NCI-H526 treated with DMSO at 0.1 percent for 48 hours (cell line): ENCODE measurements around the gene C12orf60.
A peak's percentile ranks its signal among the peaks of the same experiment; 100 is the strongest.

Experiments used
- DNase-seq: peaks from one replicate; lab custom pipeline; 2025; lab: John Stamatoyannopoulos, UW

C12orf60 gene

DNA sequence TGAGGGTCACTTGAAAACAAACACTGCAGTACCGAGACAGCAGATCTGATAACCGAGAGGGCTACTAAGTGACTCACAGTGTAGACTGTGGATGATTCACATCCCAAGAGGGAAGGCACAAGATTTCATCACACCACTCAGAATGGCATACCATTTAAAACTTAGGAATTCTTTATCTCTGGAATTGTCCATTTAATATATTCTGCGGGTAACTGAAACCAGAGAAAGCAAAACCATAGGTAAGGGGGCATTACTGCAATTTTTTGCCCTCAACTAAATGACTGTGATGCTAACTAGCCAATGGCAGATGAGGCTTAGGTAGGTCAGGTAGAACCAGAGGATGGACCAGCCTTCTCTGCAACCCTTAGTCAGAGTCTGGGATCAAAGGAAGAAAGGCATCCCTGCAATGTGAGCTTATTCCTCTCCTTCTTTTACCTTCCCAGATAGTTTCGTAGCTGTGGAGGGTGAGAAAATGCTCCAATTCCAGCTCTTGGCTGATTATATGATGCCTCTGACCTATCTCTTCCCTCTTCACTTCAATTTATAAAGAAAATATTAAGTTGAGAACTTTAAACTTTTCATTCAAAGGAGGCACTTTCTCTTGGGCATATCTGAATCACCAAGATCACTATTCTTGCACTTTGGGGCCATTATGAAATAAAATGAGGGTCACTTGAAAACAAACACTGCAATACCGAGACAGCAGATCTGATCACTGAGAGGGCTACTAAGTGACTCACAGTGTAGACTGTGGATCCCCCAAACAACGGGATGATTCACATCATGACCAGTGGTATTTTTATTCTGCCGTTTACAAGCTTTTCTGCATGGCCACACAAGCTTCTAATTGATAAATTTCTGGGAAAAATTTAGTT is 33.1 kb downstream of the C12orf60 start:
- DNase-seq = no peak

GRCh38 chr12:14839262-14839661 is 35.8 kb downstream of the C12orf60 start:
- DNase-seq = no peak

DNA sequence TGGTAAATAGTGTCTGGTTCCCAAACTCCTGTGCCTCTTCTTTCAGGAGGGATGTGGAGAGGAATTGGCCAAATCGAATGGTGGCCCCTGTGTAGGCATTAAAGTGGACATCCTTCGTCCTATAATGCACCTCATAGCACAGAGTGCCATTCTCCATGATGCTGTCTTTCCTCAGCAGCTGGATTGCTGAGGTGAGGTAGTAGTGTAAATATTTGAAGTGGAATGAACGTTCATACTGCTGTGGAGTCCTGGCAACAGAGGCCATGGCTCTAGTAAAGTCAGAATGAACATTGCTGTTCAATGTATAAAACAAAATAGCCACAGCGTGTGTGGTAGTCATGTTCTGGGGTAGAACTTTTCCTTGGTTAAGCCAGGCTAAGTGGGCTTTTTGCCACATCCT is 37.1 kb downstream of the C12orf60 start:
- DNase-seq = no peak

GRCh38 chr12:14841761-14842160 is 38.3 kb downstream of the C12orf60 start:
- DNase-seq = no peak

- DNase-seq = no peak
Measured at GRCh38 chr12:14842315-14842714, 38.8 kb downstream of the C12orf60 start.

DNA sequence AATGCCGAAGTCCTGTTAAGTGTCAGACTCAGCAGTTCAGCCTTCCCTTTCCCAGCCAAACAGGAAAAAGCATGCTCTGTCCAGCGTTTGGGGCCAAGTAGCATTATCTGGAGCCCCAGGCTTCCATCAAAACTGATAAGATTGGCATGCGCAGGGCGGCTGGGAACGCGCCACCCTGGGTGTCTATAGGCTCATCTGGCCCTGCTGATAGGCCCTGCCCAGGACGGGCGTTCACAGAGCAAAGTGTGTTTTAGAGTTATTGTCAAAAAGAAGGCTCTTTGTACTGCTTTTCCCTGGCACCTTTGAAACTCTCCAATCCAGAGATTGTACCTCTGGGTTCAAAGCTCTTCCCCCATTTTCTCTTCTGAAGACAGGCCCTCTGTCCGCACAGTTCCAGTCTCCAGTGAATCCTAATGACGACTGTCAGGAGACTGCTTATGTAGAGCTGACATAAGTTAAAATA is 40.0 kb downstream of the C12orf60 start, which contains the start of gene ART4:
Gene ART4, minus strand, starts transcription at position 102 of the 463 bp plus-strand sequence. CDS start 413 bp downstream, outside the sequence.
- no peak for DNase-seq

- no peak for DNase-seq
Measured at GRCh38 chr12:14844401-14844800, 40.9 kb downstream of the C12orf60 start.

DNA sequence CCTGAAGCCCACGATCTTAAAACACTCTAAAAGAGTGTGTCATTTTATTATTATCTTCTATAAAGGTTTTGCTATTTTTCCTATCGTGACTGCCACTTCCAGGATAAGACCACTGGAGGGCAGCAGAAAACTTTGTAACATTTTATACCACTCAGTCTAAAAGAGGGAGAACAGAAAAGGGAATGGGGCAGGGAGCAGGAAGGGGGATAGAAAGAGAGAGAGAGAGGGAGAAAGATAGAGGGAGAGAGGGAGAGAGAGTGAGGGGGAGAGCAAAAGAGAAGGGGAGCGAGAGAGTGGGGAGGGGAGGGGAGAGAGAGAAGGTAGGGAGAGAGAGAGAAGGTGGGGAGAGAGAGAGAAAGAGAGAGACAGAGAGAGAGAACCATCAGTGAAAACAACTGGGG is 41.9 kb downstream of the C12orf60 start:
- peak; percentile 17 for DNase-seq

GRCh38 chr12:14846042-14846587 is 42.6 kb downstream of the C12orf60 start:
- no peak for DNase-seq

DNA sequence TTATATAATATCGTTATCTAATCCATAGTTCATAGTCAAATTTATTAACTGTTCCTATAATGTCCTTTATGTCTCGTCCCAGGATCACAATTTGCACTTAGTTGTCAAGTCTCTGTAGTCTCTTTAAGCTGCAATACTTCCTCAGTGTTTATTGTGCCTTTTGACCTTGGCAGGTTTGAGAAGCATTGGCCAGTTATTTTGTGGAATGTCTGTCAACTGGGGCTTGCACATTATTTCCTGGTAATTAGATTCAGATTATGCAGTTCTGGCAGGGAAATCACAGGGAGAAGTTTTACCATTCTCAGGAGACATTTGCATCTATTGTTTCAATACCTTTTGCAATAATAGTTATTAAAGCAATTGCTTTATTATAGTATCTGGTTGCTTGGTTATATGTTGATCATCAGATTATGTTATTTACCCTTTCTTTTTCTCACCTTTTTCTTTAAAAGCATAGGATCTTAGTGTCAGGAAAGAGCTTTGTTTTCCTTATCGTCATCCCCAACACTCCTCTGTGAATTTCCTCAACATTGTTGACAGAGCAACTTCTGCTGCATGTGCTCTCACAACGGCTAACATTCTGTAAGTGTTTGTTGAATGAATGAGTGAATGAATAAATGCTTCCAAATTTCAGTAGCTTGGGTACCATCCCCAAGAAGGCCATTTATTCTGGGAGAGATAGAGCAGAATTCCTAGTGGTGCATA is 43.6 kb downstream of the C12orf60 start:
- DNase-seq = no peak

- DNase-seq = no peak
Measured at GRCh38 chr12:14849661-14850060, 46.2 kb downstream of the C12orf60 start.

DNA sequence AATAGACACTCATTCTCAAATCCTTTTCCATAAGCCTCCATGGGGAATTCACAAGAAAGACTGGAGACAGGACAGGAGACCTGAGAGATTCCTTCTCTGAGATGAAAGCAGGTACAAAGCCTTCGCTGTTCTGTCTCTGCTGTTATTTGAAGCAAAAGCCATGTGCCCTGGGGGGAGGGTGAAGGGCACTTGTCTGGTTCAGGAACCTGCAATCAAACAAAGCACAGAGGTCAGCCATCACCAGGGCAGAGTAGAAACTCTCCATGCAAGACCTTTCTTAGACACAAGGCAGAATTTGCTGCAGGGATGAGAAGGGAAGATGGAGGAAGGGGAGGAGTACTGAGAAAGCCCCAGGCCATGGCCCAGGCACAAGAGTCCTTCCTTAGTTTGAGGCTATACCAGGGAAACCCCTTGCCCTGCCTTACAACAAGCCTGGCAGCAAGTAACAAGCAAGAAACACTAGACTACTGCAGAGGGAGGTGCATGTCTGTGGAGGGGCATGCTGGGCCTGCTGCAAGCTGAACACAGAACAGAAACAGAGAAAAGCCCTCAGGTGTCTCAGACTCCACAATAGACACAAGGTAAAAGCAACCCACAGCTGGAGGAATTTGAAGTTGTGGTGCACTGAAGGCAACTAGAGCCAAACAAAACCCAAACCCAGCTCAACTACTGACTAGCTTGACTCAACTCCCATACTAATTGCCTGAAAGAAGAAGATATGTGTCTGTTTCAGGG is 47.6 kb downstream of the C12orf60 start:
- no peak for DNase-seq

DNA sequence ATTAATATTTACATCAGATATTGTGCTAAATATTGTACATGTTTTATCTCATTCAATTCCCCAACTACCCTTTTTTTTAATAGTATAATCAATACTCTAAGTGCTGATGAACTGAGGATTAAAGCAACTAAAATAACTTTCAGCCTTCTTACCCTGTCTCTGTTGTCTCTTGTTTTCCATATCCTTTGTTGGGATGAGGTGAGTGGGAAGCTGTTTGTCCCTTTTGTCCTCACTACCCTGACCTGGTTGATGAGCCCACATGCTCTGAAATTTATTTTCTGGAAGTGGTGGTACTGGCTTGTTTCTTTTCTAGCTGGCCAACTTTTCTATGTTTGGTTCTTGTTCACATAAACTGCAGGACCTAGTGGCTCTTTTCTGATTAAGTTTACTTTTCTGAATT is 49.4 kb downstream of the C12orf60 start:
- DNase-seq = no peak

DNA sequence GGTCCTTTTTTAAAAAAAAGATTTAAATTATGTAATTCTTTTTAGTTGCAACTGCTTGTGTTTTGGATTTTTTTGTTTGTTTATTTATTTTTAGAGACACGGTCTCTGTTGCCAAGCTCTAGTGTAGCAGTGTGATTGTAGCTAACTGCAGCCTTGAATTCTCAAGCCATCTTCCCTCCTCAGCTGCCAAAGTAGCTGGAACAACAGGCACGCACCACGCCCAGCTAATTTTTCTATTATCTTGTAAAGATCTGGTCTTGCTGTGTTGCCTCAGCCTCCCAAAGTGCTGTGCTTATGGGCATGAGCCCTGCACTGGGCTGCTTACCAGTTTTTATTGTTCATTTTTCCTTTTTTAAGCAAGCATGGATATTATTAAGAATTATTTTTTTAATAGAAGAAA is 50.5 kb downstream of the C12orf60 start:
- DNase-seq = peak; percentile 21

- DNase-seq = peak; percentile 81
Measured at GRCh38 chr12:14854586-14855183, 51.2 kb downstream of the C12orf60 start.

GRCh38 chr12:14858513-14858912 is 55.0 kb downstream of the C12orf60 start:
- DNase-seq = no peak

- no peak for DNase-seq
Measured at GRCh38 chr12:14860490-14860889, 57.0 kb downstream of the C12orf60 start.

DNA sequence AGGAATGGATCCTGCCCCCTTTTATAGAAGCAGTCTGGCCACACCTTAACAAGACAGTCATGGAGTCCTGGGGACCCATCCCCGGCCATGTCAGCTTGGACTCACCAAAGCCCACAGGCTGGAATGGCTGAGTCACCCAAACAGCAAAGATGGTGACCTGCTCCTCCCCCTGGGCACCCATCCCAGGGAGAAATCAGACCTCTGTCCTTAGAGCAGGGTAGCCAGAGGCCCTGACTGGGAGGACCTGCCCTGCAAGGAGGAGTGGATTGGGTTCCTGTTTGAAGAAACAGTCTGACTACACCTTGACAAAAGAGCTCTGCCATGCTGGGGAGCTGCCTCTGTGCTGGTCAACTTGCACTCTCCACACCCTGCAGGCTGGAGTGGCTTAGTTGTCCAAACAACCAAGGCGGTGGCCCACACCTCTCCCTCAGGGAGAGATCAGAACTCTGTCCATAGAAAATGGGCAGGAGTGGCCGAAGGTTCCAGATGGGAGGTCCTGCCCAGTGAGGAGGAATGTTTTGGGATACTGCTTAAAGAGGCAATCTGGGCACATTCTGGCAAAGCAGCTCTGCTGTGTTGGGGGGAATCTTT is 65.5 kb downstream of the C12orf60 start:
- DNase-seq = no peak

- DNase-seq = no peak
Measured at GRCh38 chr12:14871247-14871646, 67.8 kb downstream of the C12orf60 start.

DNA sequence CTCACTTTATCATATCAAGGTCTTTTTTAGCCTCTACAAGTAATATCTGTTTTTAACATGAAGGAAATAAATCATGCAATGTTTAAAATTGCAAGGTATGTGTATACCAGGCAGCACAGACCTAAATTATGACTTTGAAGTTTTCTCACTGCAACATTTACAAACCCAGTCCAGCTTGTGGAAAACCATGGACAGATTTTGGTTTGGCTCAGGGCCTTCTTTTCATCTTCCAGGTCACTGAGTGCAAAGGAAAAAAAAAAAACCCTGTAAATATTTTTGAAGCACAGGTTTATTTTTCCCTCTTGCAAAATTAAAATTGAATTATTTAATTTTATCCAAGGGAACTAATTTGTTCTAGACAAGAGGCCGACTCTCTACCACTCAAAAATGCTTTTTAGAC is 68.4 kb downstream of the C12orf60 start:
- no peak for DNase-seq

- no peak for DNase-seq
Measured at GRCh38 chr12:14873440-14874185, 70.1 kb downstream of the C12orf60 start.
